Stimulated activated CD4-positive, alpha-beta T cell treated with anti-CD3 and anti-CD28 coated beads, Interleukin-4, amount 100 ng/mL, for 4 hours (primary cell): Measurements from ENCODE around the gene MED20.
A peak's percentile ranks its signal among the peaks of the same experiment; 100 is the strongest.
"Not testable (repeated sequence)": the region's sequence is repeated elsewhere in the genome, so short reads cannot be mapped to it uniquely, and the experiment has no call there.

Experiments
- DNase-seq, 2 experiments: peaks; one replicate each; pipeline ENCODE4 v3.0.0-alpha.2; 2020

MED20 gene, protein sequence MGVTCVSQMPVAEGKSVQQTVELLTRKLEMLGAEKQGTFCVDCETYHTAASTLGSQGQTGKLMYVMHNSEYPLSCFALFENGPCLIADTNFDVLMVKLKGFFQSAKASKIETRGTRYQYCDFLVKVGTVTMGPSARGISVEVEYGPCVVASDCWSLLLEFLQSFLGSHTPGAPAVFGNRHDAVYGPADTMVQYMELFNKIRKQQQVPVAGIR

DNA sequence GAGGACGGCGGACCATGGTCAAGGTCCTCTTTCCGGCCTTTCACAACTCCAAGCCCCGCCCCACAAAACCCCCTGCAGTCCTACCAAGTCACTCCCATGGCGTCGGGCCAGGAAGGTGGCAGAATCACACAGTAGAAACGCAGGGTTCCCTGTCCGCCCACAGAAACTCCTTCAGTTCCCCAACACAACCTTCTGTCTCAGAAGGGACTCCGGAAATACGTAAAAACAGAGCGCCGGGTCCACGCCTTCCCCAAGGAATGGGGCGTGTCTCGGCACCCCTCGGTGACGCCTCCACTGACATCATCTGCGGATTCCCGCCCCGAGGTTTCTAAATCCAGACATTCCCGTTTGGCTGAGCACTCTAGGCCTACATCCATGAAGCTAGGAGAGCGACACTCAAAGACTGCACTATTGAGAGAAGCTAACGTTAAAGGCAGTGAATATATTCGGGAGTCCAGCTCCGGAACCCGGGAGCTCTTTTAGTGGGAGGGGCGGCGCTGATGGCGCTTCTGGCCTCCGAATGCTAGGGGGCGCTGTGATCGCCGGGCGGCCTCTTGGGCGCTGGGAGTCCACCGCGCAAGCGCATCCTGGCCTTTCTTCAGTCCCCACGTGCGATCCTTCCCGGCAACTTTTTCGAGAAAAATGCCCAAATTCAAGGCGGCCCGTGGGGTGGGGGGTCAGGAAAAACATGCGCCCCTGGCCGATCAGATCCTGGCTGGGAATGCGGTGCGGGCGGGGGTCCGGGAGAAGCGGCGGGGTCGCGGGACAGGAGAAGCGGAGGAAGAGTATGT lies at the start of gene MED20, which contains the start of gene BYSL:
Gene MED20, minus strand, starts transcription at position 219 of the 791 bp plus-strand sequence. Its CDS starts 121 bp downstream, at position 98.
Gene BYSL, plus strand, starts transcription at position 579 of the 791 bp plus-strand sequence. Its CDS starts 64 bp downstream, at position 643.
- peak; percentile 92 to 95 for DNase-seq

DNA sequence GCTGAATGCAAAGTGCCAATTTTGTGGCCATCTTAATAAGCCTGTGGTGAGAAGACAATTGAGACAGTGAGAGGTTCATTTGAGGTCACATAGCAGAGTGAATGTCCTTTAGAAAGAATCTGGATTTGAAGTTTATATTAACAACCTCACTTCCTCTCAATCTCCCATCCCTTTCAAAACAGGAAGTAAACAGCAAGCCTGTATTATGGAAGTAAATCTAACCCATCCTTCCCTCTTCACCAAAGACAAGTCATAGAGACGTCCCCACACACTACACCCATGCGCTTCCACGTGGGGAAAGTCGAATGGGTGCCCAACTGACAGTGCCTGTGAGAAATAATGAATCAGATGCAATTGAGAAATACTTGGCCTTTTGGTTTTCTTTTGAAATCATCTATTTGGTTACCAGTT lies 49.5 kb upstream of the MED20 start:
- DNase-seq, result peak; percentile 48 to 72

DNA sequence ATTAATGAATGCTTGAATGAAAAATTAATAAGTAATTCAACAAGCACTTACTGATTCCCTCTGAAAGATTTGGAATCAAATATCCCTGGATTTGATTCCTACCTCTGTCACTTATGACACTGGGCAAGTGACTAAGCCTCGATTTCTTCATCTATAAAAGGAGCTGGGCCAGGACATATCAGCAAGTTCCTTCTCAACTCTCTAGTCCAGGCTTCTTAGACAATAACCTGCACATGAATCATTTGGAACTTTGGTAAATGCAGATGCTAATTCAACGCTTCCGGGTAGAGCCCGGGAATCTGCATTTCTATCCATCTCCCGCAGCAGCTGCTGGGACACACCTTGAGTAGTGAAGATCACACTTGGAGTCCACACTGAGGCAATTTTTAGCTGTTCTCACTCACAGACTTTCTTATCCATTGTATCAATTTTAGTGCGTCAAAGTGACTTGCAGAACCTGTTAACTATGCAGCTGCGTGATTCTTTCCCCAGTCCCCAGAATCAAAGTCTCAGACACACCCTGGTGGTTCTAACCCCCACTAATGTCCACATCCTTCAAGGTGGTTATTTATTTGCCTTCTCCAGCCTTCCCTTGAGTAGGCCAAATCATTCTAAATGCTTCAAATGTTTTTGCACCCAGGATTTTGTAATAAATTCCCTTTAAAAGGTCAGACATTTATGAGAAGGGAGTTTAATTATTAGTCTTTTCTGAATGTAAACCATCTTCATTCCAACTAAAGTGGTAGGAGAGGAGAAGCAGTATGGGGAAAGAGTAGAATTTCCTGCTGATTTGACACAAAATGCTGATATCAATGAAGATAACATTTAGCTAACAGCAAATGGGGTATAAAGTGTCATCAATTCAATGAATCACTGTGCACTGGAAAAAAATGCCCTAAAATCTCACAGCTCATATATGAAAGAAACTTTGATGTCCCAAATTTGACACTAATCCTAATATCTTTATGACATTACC lies 46.7 kb upstream of the MED20 start:
- DNase-seq, result no peak

DNA sequence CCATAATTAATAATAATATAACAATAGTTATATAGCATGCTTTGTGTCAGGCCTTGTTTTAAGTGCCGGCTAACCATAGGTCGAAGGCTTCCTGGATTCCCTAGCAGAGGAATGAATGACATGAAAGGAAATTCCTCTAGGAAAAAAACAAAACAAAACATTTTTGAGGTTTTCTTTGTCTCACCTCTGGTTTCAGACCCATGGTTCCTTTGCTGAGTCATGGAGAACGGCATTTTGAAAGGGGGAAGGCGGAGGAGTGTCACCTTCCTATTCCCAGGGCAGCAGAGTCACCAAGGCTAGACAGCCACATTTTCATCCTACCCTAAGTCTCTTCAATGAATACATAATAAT lies 46.0 kb upstream of the MED20 start:
- no peak for DNase-seq

DNA sequence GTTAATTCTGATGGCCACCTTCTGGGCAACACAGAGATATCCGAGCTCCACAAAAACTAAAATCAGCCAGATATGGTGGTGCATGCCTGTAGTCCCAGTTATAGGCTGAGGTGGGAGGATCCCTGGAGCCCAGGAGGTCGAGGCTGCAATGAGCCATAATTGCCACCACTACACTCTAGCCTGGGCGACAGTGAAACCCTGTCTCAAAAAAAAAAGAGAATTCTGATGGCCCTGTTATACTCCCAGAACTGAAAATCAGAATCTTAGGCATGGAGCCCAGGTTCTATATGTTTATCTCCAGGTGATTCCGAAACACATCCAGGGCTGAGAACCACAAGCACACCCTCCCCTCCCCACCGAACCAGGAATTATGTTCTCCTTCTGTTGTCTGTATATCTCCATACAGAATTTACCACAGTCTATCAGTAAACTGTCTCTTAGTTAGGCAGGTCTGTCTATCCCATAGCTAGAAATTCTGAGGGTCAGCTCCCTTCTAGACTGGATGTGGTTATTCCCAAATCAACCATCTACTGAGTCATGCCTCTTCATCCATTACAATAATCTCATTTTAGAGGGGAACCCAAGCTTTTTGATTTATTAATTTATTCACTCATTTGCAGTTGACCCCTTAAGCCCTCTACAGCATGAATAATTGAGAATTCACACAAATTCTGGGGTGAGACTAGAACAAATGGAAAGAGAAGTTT lies 45.4 kb upstream of the MED20 start:
- no peak for DNase-seq

DNA sequence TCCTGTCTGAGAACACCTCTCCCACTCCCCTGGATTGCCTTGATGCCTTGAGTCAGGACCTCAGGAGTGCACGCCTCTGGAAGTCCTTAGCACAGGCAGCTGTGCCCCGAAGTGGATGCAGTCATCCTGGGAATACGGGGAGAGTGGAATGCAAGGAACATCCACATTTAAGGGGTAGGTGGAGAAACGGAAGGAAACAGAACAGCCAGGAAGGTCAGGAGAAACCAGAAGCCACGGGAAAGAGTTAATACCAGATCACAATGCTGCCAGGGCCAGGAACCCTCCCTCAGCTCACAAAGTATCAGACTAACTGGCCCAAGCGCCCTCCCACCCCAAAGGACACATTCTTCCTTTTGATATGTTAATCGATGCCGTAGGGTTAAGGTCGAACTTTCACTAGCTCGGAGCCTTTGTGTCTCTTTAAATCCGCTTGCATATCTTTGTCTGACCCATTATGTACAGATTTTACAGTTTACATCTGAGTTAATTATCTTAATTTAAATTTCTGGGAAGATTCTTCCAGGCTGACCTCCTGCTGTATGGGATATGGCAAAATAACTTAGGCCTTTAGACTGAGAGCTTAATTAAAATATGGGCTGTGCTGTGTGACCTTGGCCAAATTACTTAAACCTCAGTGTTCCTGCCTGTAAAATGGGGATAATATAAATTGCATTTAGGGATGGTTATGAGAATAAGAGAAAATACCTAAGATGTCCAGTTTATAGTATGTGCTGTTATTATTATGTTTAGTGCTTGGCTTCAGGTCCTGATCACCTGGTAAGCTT lies 44.7 kb upstream of the MED20 start:
- DNase-seq, result no peak

DNA sequence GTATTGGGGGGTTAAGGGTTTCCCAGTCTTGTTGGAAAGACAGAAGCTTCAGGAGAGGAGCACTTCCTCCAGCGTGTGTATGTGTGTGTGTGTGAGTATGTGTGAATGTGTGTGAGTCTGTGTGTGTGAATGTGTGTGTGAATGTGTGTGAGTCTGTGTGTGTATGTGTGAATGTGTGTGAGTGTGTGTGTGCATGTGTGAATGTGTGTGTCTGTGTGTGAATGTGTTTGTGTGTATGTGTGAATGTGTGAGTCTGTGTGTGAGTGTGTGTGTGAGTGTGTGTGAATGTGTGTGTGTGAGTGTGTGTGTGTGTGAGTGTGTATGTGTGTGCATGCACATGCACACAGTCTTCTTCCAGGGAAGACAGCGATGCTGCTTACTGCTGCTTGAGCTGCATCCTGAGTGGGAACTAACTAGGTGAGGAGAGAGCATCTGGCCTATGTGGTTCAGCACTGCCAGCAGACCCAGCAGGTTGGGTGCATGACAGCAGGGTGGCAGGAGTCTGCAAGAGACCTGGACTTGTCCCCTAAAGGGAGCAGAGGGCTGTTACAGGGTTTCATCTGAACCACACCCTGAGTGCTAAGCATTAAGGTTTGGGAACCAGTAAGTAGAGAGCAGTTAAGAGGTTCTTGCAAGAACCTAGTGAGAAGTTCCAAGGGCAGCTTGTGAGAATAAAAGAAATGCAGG lies 43.4 kb upstream of the MED20 start:
- no peak for DNase-seq

DNA sequence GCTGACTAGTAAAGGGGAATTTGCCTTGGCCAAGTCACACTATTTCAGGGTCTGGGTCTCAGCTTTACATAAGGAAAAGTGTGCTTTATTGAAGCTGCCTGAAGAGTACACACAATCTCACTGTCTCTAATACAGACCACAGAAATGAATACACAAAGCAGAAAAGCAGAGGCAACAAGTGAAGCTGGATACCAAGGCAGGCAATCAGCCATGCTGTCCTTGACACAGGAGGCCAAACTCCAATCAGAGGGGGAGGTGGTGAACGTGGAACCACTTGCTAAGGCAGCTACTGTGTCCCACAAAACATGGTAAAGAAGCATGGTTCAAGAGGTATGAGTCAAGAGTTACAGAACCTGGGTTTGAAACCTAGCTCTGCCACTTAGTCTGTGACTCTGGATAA lies 42.4 kb upstream of the MED20 start:
- no peak for DNase-seq

DNA sequence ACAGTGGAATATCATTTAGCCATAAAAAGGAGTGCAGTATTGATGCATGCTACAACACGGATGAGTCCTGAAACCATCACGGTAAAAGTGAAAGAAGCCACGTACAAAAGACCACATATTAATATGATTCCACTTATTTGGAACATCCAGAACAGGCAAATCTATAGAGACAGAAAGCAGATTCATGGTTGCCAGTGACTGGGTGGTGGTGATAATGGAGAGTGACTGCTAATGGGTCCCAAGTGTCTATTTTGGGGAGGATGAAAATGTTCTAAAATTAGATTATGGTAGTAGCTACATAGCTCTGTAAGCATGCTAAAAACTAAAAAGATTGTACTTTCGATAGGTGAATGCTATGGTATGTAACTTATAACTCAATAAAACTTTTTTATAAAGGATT lies 39.1 kb upstream of the MED20 start:
- DNase-seq, result no peak

DNA sequence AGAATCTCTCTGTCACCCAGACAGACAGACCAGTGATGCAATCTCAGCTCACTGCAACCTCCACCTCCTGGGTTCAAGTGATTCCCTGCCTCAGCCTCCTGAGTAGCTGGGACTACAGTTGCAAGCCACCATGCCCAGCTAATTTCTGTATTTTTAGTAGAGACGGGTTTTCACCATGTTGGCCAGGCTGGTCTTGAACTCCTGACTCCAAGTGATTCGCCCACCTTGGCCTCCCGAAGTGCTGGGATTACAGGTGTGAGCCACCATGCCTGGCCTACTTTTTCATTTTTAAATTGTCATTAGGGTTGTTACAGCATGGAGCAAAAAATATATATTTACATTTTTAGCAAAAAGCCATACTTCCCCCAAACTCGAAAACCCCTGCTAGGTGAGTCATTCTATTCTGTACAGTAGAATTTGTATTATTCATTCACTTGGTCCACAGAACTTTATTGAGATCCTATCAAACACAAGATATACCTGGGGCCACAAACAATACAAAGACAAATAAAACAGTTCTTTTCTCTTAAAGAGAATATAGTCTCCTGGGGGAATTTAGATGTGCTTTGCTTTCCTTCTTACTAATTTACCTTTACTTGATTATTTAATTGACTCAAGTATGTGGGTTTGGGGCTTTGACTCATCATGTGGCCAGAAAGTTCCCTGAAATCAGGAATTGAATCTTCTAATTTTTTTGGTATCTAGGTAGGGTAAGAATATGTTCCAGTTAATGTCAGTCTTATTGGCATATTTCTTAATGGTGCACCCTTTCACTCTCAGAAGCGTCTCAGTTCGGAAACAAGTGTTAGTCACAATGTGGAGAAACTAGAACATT lies 37.3 kb upstream of the MED20 start:
- peak in 1 of 2 experiments; percentile 42 for DNase-seq

DNA sequence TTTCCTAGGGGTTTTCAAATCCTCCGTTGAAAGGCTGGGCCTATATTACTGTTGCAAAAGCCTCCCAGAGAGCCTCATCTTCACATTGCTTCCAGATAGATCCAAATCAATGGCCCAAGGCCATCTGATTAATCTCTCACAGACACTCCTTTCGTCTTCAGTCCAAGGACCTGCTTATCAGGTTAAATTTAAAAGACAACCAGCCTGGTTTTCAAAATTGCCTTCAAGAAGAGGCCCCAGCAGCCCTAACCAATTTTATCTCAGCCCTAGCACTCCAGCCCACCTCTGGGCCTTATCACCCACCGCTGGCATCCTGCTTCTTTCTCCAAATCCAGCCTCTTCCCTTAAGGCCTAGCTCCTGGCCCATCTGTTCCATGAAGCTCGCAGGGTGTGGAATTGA lies 36.2 kb upstream of the MED20 start:
- DNase-seq, result no peak

DNA sequence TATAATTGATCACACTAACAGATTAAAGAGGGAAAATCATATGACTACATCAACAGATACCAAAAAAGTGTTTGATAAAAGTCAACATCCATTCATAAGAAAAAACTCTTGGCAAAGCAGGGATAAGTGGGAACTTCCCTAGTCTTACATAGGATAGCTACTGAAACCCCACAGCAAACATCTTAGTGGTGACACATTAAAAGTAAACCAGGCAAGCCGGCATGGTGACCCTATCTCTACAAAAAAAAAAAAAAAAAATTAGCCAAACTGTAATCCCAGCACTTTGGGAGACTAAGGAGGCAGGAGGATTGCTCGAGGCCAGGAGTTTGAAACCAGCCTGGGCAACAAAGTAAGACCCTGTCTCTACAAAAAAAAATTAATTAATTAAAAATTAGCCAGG lies 34.5 kb upstream of the MED20 start:
- DNase-seq, result no peak

DNA sequence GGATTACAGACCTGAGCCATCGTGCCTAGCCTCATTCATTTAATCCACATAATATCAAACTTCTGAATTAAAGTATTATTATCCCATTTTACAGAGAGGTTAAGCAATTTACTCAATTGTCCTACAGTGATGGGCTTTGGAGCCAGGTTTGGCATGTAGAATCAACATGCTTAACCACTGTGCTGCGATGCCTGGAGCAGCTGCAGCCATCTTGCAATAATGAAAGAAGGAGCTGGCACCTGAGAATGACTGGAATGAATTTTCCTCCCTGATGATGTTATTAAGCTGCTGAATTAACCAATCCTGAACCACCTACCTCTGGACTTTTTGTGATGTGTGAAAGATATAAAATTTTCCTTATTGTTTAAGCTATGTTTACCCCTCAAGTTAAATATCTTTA lies 33.7 kb upstream of the MED20 start:
- DNase-seq, result no peak

DNA sequence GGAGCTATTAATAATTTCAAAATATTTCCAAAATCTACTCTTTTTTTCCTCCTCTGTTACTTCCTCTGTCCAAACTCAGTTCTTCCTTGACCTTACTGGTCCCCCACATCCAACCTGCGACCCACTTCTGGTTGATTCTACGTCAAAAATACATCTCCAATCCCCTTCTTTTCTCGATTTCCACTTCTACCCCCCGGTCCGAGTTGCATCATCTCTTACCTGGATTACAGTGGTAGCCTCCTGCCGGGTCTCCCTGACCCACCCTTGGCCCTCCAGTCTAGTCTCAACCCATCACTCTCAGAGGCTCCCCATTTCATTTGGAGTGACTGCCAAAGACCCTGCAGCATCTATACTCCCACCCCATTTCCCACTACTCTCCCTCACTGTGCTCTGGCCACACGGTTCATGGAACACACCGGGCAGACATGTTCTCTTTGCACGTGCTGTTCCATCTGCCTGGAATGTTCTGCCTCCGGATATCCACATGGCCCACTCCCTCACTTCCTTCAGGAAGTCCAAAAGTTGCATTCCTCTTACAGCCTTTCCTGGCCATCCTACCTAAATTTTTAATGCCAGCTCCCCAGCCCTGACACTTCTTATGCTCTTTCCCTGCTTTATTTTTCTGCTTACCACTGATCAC lies 26.8 kb upstream of the MED20 start:
- DNase-seq, result no peak

DNA sequence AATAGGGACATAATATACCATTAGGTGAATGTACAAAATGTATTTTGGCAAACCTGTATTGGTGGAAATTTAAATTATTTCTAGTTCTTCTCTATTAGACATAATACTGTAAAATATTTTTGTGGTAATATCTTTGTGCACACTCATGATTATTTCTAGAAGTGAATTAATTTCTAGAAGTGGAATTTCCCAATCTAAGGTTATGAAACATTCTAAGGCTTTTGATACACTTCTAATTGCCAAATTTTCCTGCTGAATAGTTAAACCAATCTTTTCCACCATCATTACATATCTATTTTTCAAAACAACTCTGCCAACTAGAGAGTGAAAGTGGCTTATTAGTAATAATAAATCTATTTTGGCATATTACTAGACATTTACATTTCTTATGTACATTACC lies 22.5 kb upstream of the MED20 start:
- no peak for DNase-seq

DNA sequence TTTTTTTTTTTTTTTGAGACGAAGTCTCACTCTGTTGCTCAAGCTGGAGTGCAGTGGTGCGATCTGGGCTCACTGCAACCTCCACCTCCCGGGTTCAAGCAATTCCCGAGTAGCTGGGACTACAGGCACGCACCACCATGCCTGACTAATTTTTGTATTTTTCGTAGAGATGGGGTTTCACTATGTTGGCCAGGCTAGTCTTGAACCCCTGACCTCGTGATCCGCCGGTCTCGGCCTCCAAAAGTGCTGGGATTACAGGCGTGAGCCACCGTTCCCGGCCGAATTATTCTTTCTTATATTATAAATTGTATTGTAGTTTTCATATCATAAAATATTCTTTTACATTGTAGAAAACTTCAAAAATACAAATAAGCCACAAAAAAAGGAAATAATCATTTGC lies 21.9 kb upstream of the MED20 start:
- DNase-seq, result not testable (repeated sequence)

DNA sequence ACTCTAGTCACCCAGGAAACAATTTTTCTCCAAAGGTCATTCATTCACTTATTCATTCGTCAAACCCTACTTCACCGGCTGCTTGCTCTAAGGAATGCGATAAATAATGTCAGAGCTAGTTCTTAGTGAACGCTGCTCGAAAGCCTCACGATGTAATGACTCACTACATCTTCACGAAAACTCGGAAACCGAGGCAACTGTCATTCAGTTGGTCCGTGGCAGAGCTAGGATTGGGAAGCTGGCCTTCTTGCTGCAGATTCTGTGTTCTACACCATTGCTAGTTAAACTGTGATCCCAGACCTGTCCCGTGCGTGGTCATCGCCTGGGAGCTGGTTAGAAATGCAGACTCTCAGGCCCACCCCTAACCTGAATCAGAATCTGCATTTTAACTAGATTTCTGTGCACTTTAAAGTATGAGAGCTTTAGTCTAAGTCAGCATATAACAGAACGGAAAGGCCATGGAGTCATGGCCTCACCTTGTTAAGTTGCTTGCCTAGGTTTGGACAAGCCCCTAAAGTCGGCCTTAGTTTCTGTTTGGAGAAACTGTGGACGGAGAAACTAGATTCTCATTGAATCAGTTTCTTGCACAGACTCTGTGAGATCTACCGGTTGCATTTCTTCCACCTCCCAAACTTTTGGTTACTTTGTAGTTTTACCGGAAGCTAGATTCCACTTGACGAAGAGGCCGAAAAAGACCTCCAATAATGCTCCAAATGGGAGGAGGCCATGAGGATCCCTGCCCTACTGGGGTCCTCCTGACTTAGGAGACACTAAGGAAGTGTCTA lies 21.3 kb upstream of the MED20 start:
- DNase-seq, result peak in 1 of 2 experiments; percentile 21

DNA sequence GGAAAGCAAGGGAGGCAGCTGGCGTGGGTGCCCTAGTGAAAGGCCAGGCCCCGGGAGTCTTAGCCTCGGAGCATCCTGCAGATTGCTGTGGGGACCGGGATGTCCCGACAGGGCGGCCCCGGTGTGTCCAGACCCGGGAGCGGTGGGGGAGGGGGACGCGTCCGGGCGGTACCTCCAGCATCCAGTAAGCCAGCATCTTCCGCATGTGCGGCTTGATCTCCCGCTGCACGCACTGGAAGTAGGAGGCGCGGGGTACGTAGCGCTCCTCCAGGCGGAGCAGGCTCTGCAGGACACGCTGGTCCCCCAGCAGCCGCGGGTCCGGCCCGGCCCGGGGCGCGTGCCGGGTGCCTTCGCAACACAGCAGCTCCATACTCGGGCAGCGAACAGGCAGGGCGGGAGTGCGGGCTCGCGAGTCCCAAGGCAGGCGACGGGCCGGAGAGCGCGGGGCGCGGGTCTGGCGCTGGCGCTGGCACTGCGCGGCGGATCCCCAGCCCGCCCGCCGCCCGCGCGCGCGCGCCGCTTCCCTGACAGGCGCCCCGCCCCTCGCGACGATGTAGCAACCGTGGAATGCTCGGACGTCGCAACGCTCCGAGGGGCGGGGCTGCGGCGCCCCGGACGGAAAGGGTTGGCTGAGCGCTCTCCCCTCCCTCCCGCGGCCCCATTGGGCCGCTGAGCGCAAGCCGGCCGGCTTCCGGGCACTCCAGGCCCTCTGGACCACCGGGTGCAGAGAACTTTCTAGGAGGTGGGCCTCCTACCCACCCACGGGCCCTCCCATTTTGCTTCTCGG lies 20.5 kb upstream of the MED20 start, which contains the start of gene CCND3:
Gene CCND3, minus strand, starts transcription at position 529 of the 787 bp plus-strand sequence. Its CDS starts 159 bp downstream, at position 370.
- peak; percentile 79 to 94 for DNase-seq
